Measurements from ENCODE around the gene CYP4F2.

DNA sequence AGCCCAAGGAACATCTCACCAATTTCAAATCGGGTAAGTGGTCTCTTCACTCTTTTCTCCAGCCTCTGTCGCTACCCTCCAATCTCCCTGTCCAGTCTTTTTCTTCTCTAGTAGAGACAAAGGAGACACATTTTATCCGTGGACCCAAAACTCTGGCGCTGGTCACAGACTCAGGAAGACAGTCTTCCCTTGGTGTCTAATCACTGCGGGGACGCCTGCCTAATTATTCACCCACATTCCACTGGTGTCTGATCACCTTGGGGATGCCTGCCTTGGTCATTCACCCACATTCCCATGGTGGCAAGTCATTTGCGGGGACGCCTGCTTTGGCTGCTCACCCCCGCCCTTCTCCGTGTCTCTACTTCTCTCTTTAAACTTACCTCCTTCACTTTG lies 68.6 kb downstream of the CYP4F2 start:
- TF ChIP-seq, protein P1, sequence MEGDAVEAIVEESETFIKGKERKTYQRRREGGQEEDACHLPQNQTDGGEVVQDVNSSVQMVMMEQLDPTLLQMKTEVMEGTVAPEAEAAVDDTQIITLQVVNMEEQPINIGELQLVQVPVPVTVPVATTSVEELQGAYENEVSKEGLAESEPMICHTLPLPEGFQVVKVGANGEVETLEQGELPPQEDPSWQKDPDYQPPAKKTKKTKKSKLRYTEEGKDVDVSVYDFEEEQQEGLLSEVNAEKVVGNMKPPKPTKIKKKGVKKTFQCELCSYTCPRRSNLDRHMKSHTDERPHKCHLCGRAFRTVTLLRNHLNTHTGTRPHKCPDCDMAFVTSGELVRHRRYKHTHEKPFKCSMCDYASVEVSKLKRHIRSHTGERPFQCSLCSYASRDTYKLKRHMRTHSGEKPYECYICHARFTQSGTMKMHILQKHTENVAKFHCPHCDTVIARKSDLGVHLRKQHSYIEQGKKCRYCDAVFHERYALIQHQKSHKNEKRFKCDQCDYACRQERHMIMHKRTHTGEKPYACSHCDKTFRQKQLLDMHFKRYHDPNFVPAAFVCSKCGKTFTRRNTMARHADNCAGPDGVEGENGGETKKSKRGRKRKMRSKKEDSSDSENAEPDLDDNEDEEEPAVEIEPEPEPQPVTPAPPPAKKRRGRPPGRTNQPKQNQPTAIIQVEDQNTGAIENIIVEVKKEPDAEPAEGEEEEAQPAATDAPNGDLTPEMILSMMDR (conservative IDR thresholded peaks at IDR 0.05 in 1 of 2, IDR thresholded peaks at IDR 0.05 in 1 of 2; ENCODE audit: extremely low read depth in 1 of 2, insufficient read depth in 1 of 2, low read depth in 1 of 2, low read length in 2 of 2), result no peak
- no peak for TF ChIP-seq EZH2 (IDR thresholded peaks at IDR 0.05; ENCODE audit: borderline replicate concordance, low read length)

Measured in mammary epithelial cell (primary cell).